IMR-90 (cell line): ENCODE results near the gene PARPBP. TPM values are rescaled to one million over a fixed set of nuclear protein-coding genes. Genes with fewer than 3 reads are reported as not detected.
"Not testable (repeated sequence)": the region's sequence is repeated elsewhere in the genome, so short reads cannot be mapped to it uniquely, and the experiment has no call there.

Experiments used
- ATAC-seq: fragments of 200-7000 bp; cut with Tn5 transposase; 2 replicates; pipeline ENCODE4 v1.9.1; 2020; ENCODE audit warnings: low read depth, mild to moderate bottlenecking, moderate library complexity
- BruUV-seq: library from RNA; stranded (reverse); fragments of 400-500 nt; replicated peaks from 2 replicates; lab custom pipeline; 2021; lab: Mats Ljungman, UMichigan
- CTCF ChIA-PET: fragments of 300-600 bp; formaldehyde crosslinking; extraction: SDS; loops from one replicate; lab custom pipeline; 2021; ENCODE audit warnings: antibody characterized with exemption; lab: Yijun Ruan, JAX
- POLR2A ChIA-PET: fragments of 300-600 bp; sonication (Branson Sonifier 250); formaldehyde crosslinking; loops from one replicate; lab custom pipeline; 2022; ENCODE audit warnings: antibody characterized with exemption; ENCODE audit not compliant: unreplicated experiment; lab: Charles Lee
- DNase-seq: peaks from one replicate; pipeline ENCODE4 v3.0.0; 2013
- H2AFZ ChIP-seq: replicated peaks from 2 replicates; pipeline ENCODE3; 2013; ENCODE audit warnings: low read length, mild to moderate bottlenecking; ENCODE audit not compliant: poor library complexity
- H2AK5ac ChIP-seq: 2 replicates; pipeline ENCODE4 v1.6.1; 2013; ENCODE audit warnings: low read depth, low read length, inconsistent platforms
- H2AK9ac ChIP-seq: replicated peaks from 2 replicates; pipeline ENCODE3; 2013; ENCODE audit warnings: mild to moderate bottlenecking, low read depth, low read length, moderate library complexity; ENCODE audit not compliant: poor library complexity
- H2BK120ac ChIP-seq: 2 replicates; pipeline ENCODE4 v1.6.1; 2013; ENCODE audit warnings: low read depth, low read length, inconsistent platforms
- H2BK15ac ChIP-seq: 3 replicates; pipeline ENCODE4 v1.6.1; 2013; ENCODE audit warnings: low read depth, low read length, inconsistent platforms
- H2BK20ac ChIP-seq: 2 replicates; pipeline ENCODE4 v1.6.1; 2013; ENCODE audit warnings: low read depth, mild to moderate bottlenecking, inconsistent platforms, low read length, moderate library complexity
- H2BK5ac ChIP-seq: 2 replicates; pipeline ENCODE4 v1.6.1; 2013; ENCODE audit warnings: mild to moderate bottlenecking, low read depth, low read length, inconsistent platforms; ENCODE audit not compliant: poor library complexity, severe bottlenecking
- H3K14ac ChIP-seq: replicated peaks from 2 replicates; pipeline ENCODE4 v1.6.1; 2013; ENCODE audit warnings: low read depth, low read length, inconsistent platforms
- H3K18ac ChIP-seq: 2 replicates; pipeline ENCODE4 v1.6.1; 2013; ENCODE audit warnings: low read depth, low read length, control low read depth
- H3K23ac ChIP-seq: 2 replicates; pipeline ENCODE4 v1.6.1; 2013; ENCODE audit warnings: low read depth, low read length, inconsistent platforms
- H3K27ac ChIP-seq: 2 replicates; pipeline ENCODE4 v1.5.1; 2013; ENCODE audit warnings: mild to moderate bottlenecking, control low read depth, low read length; ENCODE audit not compliant: insufficient read depth
- H3K27me3 ChIP-seq: 2 replicates; pipeline ENCODE4 v1.6.1; 2013; ENCODE audit warnings: low read length; ENCODE audit not compliant: control insufficient read depth, insufficient read depth
- H3K36me3 ChIP-seq: 2 replicates; pipeline ENCODE4 v1.6.1; 2013; ENCODE audit warnings: low read length, mixed read lengths; ENCODE audit not compliant: control insufficient read depth, insufficient read depth
- H3K4ac ChIP-seq: 2 replicates; pipeline ENCODE4 v1.6.1; 2013; ENCODE audit warnings: low read depth, low read length, inconsistent platforms
- H3K4me1 ChIP-seq: 2 replicates; pipeline ENCODE4 v1.6.1; 2013; ENCODE audit warnings: low read length, mixed read lengths; ENCODE audit not compliant: control insufficient read depth, insufficient read depth
- H3K4me2 ChIP-seq: 2 replicates; pipeline ENCODE4 v1.6.1; 2013; ENCODE audit warnings: low read depth, mild to moderate bottlenecking, control low read depth, low read length, moderate library complexity
- H3K4me3 ChIP-seq: 2 replicates; pipeline ENCODE4 v1.5.1; 2013; ENCODE audit warnings: low read depth, mild to moderate bottlenecking, control low read depth, low read length, moderate library complexity; ENCODE audit not compliant: insufficient read depth
- H3K56ac ChIP-seq: 2 replicates; pipeline ENCODE4 v1.6.1; 2013; ENCODE audit warnings: low read length, inconsistent platforms; ENCODE audit not compliant: insufficient read depth; ENCODE audit errors: extremely low read depth
- H3K79me1 ChIP-seq, 2 experiments: 2 replicates each; pipeline ENCODE4 v1.6.1; 2013; ENCODE audit warnings: low read length in 2 of 2, inconsistent platforms in 1 of 2, low read depth in 1 of 2
- H3K9ac ChIP-seq: 2 replicates; pipeline ENCODE4 v1.6.1; 2013; ENCODE audit warnings: low read depth, low read length, control low read depth
- H3K9me1 ChIP-seq: 2 replicates; pipeline ENCODE4 v1.6.1; 2013; ENCODE audit warnings: low read length, inconsistent platforms; ENCODE audit not compliant: insufficient read depth
- H3K9me3 ChIP-seq: 2 replicates; pipeline ENCODE4 v1.6.1; 2013; ENCODE audit warnings: low read length; ENCODE audit not compliant: control insufficient read depth, insufficient read depth
- H4K20me1 ChIP-seq: 2 replicates; pipeline ENCODE4 v1.6.1; 2013; ENCODE audit warnings: low read length, inconsistent platforms; ENCODE audit not compliant: insufficient read depth
- H4K5ac ChIP-seq: 2 replicates; pipeline ENCODE4 v1.6.1; 2013; ENCODE audit warnings: mild to moderate bottlenecking, low read depth, low read length, control low read depth
- H4K8ac ChIP-seq, 2 experiments: 2 replicates each; pipeline ENCODE4 v1.6.1; 2013; ENCODE audit warnings: low read depth in 2 of 2, low read length in 2 of 2, control low read depth in 1 of 2, inconsistent platforms in 1 of 2
- H4K91ac ChIP-seq: 2 replicates; pipeline ENCODE4 v1.6.1; 2013; ENCODE audit warnings: low read depth, low read length, inconsistent platforms; ENCODE audit not compliant: insufficient read depth
- WGBS, 2 experiments: methylation state at CpG; one replicate each; pipeline versions ENCODE4 v1.1.5 to v1.1.7; 2013; ENCODE audit warnings: missing lambda C conversion rate in 2 of 2; ENCODE audit not compliant: insufficient read length in 1 of 2; ENCODE audit errors: extremely low coverage in 2 of 2; 5-methylcytosine and 5-hydroxymethylcytosine counted together
- dilution Hi-C: fragments of 300-500 bp; cut with HindIII; formaldehyde crosslinking; loops from one replicate; pipeline ENCODE4 v1.14.3; 2018; ENCODE audit warnings: low sequenced_read_pairs; ENCODE audit not compliant: unreplicated experiment
- in situ Hi-C: fragments of 300-500 bp; cut with MboI; formaldehyde crosslinking; loops from 3 replicates; pipeline ENCODE4 v1.14.3; 2019; ENCODE audit warnings: low sequenced_read_pairs, inconsistent platforms, mixed read lengths
- intact Hi-C: fragments of 100-400 bp; cut with micrococcal nuclease; formaldehyde crosslinking; loops from 2 replicates; pipeline ENCODE4 v1.10.0; 2022
- polyA plus RNA-seq, 3 experiments: library from polyadenylated mRNA; depleted of rRNA; stranded (reverse); fragments of >200 nt; gene quantifications; 2 replicates each; pipeline ENCODE4 v1.2.3, GENCODE V29; 2012; ENCODE audit warnings: low replicate concordance in 1 of 3
- total RNA-seq: library from RNA; depleted of rRNA; stranded (reverse); fragments of >200 nt; gene quantifications from 2 replicates; pipeline ENCODE4 v1.2.3, GENCODE V29; 2012

PARPBP gene
- total and polyA plus RNA-seq, 2 of the 4 experiments (the other 2 are of a cell fraction) = 4.8 to 7.2 TPM

GRCh38 chr12:102130720-102131119 is 10.7 kb downstream of the PARPBP start:
- CTCF ChIA-PET, in situ Hi-C loops, POLR2A ChIA-PET: not testable (repeated sequence)

GRCh38 chr12:102131442-102131841 is 11.5 kb downstream of the PARPBP start:
- H2AK5ac ChIP-seq, H2AFZ ChIP-seq, H3K23ac ChIP-seq, H3K4ac ChIP-seq, H3K27me3 ChIP-seq, POLR2A ChIA-PET, H3K4me3 ChIP-seq, H2BK120ac ChIP-seq, dilution Hi-C loops, H3K36me3 ChIP-seq, H4K5ac ChIP-seq, H3K56ac ChIP-seq, H2BK5ac ChIP-seq, CTCF ChIA-PET, H3K9ac ChIP-seq, ATAC-seq, in situ Hi-C loops, H2AK9ac ChIP-seq, H3K9me3 ChIP-seq, H3K4me1 ChIP-seq, BruUV-seq, H3K4me2 ChIP-seq, DNase-seq, H3K79me1 ChIP-seq, H3K18ac ChIP-seq, H3K9me1 ChIP-seq, H3K14ac ChIP-seq, H2BK20ac ChIP-seq, H4K20me1 ChIP-seq, H2BK15ac ChIP-seq, H4K91ac ChIP-seq, intact Hi-C loops, H3K27ac ChIP-seq, H4K8ac ChIP-seq: not testable (repeated sequence)
- WGBS, 2 experiments = no CpG with 5 or more reads among the region's 2 CpGs

More at GRCh38 chr12:102130720-102131119, 10.7 kb downstream of the PARPBP start:
- H3K36me3 ChIP-seq, H4K5ac ChIP-seq, H3K18ac ChIP-seq, H2BK120ac ChIP-seq, H3K27me3 ChIP-seq, H4K20me1 ChIP-seq, H2AK5ac ChIP-seq, H3K9me3 ChIP-seq, H3K4me1 ChIP-seq, H3K23ac ChIP-seq, H3K27ac ChIP-seq, H2BK5ac ChIP-seq, H3K4ac ChIP-seq, DNase-seq, H3K4me2 ChIP-seq, H3K56ac ChIP-seq, H3K9me1 ChIP-seq, ATAC-seq, dilution Hi-C loops, intact Hi-C loops, H3K9ac ChIP-seq, BruUV-seq, H3K14ac ChIP-seq, H2BK15ac ChIP-seq, H2AK9ac ChIP-seq, H2AFZ ChIP-seq, H4K8ac ChIP-seq, H2BK20ac ChIP-seq, H3K4me3 ChIP-seq, H4K91ac ChIP-seq, H3K79me1 ChIP-seq: not testable (repeated sequence)
- 100% methylated on average over 1 of the region's 3 CpGs; no CpG with 5 or more reads in 1 of the 2 experiments for WGBS, 2 experiments
